Measurements from ENCODE around the gene KIAA0753.

- TF ChIP-seq CTCF (conservative IDR thresholded peaks at IDR 0.05; ENCODE audit: low read depth, low read length) = no peak
- TF ChIP-seq EZH2phosphoT487 (IDR thresholded peaks at IDR 0.05; ENCODE audit: borderline replicate concordance, low read length) = no peak
- TF ChIP-seq EZH2 (IDR thresholded peaks at IDR 0.05; ENCODE audit: low read length, unreplicated experiment) = no peak
These were observed 43.4 kb upstream of the KIAA0753 start for GRCh38 chr17:6683730-6684459.
